Fibroblast of skin of abdomen (primary cell): ENCODE results near the gene PBX1.

Experiments
- DNase-seq: peaks from one replicate; pipeline ENCODE4 v3.0.0-alpha.2; 2013

Gene PBX1

DNA sequence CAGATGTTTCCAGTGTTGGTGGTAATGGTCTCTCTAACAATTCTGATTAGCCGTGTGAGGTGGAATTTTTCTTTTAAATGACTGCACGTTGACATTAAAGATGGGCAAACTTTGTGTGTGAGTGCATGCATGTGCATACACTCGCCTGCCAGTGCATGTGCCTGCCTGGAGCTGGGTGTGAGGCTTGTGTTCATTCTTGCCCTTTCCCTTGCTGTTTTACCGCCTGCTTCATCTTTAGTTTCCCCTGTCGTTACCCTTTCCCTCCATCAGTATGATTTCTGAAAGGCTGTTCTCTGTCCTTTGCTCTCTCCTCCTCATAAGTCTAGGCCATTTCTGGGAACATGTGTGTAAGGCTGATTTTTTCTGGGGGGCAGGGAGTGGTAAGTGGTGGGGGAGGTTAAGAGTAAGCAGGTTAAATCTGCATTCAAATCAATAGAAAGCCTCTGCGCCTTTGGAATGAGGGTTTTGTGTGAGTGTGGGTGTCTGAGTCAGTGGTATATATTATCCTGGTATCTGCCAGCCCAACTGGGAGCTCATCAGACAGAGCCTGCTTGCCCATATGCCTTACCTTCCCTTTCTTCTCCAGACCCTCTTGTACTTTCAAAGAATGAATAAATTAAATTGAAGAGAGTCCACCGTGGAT lies 112.5 kb downstream of the PBX1 start:
- peak; percentile 32 for DNase-seq

- no peak for DNase-seq
Measured at GRCh38 chr1:164671966-164672571, 113.1 kb downstream of the PBX1 start.

DNA sequence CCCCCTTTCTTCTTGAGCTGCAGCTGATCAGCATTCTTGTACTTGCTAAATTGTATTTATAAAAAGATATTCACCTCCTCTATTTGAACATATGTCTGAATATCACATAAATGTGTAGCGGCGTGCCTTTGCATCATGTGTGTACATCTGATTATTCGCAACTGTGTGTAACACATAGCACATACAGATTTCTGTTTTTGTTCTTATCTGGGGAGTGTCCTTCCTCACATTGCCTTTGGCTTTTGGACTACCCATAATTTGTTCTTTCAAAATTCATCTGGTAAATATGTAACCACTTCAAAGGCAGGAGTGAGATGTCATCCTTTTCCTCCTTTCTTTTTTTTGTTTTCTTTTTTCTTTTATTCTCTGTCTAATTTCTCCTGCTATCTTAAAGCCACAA lies 113.6 kb downstream of the PBX1 start:
- DNase-seq: no peak

DNA sequence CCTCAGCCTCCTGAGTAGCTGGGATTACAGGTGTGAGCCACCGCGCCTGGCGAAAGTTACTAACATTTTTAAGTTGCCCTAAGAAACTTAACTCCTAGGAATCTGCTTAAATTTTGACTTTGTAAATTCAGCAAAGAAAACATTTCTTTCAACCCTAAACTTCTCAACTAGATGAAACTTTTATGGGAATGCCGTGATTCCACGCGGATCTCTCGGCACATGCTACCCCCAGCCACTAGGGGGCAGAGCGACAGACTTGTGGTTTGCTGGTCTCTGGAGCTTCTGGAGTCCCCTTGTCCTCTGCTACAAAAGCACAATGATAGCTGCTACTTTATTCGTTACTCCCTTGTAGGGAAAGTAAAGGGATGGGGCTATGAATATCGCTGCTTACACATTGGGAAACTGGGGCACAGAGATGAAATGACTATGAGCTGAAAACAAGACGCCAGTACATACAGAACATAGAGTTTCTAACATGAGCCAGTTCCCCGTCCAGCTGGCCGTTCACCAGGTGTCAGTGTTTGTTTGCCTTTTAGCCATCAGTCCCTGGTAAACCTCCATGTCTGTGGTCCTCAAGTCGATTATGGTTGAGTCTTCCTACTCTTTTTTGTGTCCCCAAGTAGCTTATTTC lies 114.7 kb downstream of the PBX1 start:
- no peak for DNase-seq

DNA sequence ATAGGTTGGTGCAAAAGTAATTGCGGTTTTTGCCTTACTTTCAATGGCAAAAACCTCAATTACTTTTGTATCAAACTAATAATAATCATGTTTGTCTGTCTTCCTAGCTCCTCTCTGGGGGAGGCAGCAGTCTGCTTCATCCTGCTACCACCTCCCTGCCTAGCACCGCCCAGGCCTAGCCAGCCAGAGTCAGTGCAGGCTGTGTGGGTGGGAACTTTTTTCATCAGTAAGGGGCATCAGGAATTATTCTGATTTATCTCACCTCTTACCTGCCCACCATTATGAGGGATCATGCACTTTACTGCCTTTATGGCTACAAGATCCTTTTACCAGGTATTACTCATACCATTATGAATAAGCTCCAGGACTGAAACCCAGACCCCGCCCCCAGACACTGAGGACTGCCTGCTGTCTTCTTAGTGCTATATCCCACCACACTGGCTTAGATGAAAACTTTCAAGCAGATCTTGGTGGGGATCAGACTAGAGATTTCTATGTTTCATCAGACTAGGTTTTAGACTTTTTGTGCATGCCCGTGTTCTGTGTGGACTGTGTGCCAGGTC lies 116.4 kb downstream of the PBX1 start:
- DNase-seq: no peak

DNA sequence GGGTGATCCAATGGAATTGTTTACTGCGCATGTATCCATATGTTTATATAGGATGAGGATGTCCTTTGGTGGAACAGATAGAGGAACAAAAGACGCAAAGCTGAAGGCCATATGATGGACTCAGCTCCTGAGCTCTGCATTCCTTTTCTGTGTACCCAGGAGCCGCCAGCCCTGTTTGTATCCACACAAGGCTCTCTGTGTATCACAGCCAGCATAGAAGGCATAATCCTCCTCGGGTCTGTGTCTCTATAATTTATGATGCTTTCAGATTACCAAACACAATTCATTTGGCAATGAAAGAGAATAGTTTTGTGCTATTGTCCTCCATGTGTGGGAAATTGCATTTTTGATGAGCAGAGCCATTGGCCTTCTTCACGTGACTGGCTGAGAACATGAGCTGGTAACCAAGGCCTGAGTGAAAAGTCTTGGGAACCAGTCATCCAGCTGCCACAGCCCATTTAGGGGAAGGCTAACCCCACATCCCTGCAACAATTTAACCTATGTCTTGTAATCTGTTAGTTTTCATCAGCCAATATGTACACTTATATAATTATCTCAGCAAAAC lies 119.2 kb downstream of the PBX1 start:
- no peak for DNase-seq

- no peak for DNase-seq
Measured at GRCh38 chr1:164682570-164682969, 123.6 kb downstream of the PBX1 start.

DNA sequence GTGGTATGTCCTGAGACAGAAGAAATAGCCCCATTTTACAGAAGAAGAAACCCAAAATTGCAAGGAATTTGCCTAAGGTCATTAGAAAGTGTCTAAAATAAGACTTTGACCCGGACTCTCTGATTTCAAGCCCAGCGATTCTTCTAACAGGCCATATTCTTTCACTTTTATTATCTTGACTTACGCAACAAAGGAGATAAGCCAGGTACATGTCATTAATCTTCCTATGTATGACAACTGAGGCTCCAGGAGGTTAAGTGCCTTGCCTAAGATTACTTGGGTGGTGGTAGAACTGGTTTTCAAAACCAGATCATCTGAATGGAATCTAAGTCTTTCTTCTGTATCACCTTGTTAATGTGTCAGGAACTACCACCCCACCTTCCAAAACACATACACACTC lies 124.3 kb downstream of the PBX1 start:
- no peak for DNase-seq

DNA sequence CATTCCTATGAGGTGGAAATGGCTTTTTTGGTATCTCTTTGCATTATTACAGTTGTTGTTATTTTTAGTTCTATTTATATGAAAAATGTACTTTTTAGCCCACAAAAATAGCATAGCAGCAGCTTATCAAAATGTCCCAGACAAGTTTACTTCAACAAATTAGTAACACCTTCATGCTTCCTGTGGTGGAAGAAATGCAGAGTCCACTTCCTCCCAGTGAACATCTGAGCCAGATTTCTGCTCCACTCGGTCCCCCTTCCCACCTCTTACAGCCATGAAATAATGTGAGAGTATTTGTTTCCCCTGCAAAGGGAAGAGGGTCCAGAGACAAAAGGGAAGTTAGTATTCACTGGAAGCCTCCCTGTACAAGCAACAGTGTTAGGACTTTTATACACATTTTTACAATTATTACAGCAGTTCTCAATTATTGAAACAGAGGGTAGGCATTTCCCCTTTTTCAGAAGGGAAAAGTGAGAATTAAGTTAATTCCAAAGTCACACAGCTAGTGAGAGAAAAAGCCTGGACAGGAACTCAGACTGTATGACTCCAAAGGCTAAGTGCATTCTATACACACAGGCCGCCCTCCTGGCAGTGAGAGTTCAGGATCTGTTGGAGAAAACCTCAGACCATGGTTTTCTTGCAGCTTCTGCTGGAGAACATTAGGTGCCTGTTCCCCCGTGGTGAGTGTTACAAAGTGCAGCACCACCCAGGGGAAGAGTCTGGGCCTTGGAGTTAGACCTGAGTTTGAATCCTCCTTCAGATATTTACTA lies 126.5 kb downstream of the PBX1 start:
- DNase-seq: no peak

GRCh38 chr1:164687777-164688176 lies 128.8 kb downstream of the PBX1 start:
- no peak for DNase-seq

- DNase-seq: no peak
Measured at GRCh38 chr1:164688791-164689190, 129.8 kb downstream of the PBX1 start.

GRCh38 chr1:164689672-164690511 lies 130.9 kb downstream of the PBX1 start:
- DNase-seq: no peak

DNA sequence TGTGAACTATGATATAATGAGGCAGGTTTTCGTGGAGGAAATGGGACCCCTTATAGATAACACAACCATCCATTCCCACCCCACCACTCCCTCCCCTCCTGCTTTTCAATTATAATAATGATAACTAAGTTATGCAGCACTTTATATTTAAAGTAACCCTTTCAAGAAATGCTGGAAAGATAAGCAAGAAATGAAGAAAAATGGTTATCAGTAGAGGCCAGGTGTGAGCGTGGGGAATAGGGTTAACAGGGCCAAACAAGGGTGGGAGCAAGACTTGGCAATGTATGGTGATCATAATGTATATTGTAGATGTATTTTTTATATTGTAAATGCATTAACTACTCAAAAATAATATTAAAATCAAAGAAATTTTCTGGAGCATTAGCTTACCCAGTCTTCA lies 133.4 kb downstream of the PBX1 start:
- DNase-seq: no peak

- no peak for DNase-seq
Measured at GRCh38 chr1:164693564-164694359, 134.8 kb downstream of the PBX1 start.

DNA sequence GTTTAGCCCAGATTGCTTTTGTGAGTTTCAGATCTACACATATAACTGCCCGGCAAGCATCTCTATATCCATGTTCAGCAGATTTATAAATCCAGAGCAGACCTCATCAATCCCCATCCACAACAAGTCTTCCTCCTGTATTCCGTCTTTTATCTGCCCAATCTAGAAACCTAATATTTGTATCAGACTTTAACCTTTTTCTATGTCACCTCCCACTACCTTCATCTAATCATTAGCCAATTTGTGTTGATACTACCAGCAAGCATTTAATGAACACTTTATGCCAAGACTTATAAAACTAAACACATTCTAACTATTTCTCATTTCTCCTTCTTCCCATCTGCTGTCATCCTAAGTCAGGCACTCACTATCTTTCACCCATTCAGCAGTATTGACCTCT lies 135.5 kb downstream of the PBX1 start:
- DNase-seq: no peak

GRCh38 chr1:164695956-164696665 lies 137.1 kb downstream of the PBX1 start:
- peak; percentile 48 for DNase-seq

DNA sequence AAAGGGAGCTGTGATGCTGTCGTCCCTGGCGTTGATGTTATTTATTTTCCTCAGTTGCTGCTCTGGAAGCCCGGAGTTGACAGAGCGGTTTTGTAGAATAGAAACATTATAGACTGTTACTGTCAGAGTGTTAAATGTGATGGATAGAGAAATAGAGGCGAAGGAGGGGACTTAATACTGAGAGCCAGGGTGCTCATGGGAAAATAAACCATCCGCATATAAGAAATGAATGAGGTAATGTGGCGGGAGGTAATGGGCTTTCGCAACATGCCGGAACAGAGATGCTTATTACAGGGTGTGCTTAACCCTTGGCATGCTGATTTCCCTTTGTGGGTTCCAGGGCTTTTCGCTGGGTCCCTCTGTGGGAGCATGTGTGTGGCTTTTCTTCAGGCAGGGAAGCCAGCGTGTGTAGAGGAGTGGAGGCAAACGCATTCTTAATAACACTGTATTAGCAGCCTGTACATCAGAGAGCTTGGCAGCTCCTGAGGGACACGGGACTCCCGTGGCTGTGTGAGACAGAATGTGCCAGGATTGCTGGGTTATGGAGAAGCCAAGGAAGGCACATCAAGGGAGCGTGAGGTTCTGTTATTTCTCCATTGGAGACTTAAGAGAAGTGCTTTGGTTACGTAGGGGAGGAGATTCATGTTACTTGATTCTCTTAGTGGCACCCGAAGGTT lies 141.0 kb downstream of the PBX1 start:
- no peak for DNase-seq

DNA sequence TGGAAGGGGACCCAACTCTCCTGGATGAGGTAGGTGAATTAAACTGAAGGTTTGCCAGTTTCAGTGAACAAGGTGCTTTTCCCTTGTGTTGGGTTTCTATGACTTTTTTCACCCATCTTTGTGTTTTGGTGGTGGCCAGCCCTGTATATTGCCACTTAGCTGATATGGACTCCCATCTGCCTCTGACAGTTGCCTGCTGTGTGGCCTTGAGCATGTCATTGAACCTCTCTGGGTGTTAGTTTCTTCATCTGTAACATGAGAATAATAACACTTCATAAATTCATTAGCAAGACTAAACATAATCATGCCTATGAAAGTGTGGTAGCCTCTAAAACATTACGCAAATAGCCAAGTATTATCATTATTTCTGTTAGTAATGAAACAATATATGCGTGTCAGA lies 141.7 kb downstream of the PBX1 start:
- no peak for DNase-seq

DNA sequence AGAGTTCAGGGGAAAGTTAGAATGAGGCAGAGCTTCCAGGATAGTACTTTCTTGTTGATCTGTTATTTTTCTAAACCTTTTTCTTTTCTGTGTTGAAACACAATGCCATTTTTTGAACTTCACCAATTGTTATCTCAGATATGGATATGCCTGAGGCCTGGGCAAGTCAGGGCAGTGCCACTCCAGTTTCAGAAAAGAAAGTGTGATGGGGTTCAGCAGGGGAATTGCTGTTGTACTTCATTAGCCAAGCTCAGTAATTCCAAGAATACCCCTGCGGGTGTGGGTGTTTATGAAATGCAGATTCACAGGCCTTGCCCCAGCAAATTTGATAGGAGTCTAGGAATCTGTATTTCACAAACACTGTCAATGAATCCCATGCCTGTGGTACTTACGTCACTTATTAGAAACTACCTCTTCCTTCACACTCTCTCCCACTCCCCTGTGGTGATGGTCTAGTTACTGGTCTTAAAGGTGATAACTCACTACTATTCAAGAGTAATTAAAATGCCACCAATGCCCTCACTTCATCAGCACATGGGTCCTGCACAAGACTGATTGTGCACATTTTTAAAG lies 142.3 kb downstream of the PBX1 start:
- DNase-seq: no peak
